NK-92 treated with Interleukin-12 subunit alpha and Interleukin-12 subunit beta, amount 100 ng/mL, for 24 hours (cell line): ENCODE measurements around the gene PSEN1.

Source experiments
- DNase-seq: peaks from one replicate; lab custom pipeline; 2025; lab: John Stamatoyannopoulos, UW

PSEN1 gene

GRCh38 chr14:73240816-73241480 is 104.6 kb downstream of the PSEN1 start:
- no peak for DNase-seq

- no peak for DNase-seq
Measured at GRCh38 chr14:73241481-73242165, 105.3 kb downstream of the PSEN1 start.

GRCh38 chr14:73242357-73242901 is 106.1 kb downstream of the PSEN1 start:
- DNase-seq = no peak

GRCh38 chr14:73243341-73243740 is 107.0 kb downstream of the PSEN1 start:
- no peak for DNase-seq

DNA sequence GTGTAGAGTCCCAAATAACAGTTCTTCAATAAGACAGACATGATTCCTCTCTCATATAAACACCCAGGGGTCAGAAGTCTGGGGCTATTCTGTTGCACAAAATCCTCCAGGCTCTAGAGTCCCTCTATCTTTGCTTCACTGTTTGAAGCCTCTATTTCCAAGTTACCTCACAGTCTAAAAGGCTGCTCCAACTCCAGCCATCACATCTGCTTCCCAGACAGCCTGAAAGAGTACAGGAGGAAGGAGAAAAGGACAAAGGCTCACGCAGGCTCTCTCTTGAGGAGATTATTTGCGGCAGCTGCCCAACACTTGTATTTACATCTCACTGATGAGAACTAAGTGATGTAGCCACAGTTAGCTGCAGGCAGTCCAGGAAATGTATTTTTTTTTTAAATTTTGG is 107.4 kb downstream of the PSEN1 start:
- DNase-seq = no peak

DNA sequence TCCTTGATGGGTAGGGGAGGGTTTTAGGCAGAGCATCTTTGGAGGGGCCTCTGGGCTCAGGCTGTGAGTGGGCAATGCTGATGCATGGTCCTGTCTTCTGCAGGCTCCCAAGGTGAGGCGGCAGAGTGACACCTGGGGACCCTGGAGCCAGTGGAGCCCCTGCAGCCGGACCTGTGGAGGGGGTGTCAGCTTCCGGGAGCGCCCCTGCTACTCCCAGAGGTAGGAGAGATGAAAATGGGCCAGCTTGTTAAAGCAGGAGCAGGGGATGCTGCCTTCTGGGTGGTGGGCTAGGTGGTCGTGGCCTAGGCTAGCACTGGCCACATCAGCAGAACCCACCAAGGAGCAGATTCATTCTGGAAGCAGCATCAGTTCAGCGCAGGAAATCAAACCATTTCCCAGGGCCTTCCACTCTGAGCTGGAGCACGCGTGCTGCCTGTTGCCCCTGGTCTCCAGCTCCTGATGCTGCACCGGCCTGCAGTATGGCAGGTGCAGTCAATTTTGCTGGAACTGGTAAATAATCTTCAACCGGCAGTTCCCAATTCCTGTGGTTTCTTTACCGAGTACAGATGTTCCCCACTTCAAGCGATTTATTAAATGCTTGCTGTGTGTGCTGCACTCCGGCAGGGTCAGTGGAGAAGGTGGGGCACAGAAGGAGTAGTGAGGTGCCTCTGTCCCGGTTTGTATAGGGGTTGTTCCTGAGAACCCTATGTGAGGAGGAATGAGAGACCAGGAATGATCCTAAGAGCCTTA is 108.4 kb downstream of the PSEN1 start:
- DNase-seq = no peak

GRCh38 chr14:73245480-73246325 is 109.4 kb downstream of the PSEN1 start:
- DNase-seq = no peak

GRCh38 chr14:73246387-73247150 is 110.3 kb downstream of the PSEN1 start:
- DNase-seq = no peak

GRCh38 chr14:73248108-73248868 is 112.0 kb downstream of the PSEN1 start:
- no peak for DNase-seq

DNA sequence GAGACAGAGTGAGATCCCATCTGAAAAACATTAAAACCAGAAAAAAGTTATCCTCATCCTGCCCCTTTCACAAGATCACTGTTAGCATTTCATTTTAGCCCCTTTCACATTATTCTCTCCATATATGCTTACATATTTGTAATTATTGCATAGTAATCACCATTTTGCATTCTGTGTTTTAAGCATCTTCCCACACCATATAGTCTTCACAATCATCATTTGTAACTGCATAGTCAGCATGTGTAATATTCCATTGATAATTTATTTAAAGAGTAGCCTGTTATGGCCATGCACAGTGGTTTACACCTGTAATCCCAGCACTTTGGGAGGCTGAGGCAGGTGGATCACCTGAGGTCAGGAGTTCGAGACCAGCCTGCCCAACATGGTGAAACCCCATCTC is 112.8 kb downstream of the PSEN1 start:
- no peak for DNase-seq

DNA sequence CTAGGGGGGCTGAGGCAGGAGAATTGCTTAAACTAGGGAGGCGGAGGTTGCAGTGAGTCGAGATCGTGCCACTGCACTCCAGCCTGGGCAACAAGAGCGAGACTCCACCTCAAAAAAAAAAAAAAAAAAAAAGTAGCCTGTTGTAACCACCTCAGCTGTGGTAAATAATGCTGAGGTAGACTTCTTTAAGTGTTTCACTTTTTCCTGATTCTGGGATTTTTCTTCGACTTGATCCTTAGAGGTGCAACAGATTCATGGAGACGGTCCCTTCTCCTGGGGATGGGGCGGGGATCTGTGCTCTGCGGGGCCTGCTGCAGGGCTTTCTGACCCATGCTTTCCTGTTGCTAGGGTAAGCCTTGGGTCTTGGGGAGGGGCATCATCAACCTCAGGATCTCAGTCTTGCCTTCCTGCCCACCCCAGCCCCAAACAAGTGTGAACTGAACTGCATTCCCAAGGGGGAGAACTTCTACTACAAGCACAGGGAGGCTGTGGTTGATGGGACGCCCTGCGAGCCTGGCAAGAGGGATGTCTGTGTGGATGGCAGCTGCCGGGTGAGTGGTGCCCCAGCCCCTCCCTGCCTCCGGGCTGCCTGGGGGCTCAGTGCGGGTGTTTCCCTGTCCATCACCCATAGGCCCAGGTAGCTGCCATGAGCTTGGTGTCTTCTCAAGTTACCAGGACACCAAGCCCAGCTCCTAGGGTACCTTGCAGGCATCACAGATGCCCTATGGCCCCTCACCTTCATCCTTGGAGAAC is 113.4 kb downstream of the PSEN1 start:
- no peak for DNase-seq

GRCh38 chr14:73250317-73250713 is 114.0 kb downstream of the PSEN1 start:
- DNase-seq = no peak

GRCh38 chr14:73250781-73251500 is 114.6 kb downstream of the PSEN1 start:
- DNase-seq = no peak

GRCh38 chr14:73251516-73252215 is 115.4 kb downstream of the PSEN1 start:
- no peak for DNase-seq

DNA sequence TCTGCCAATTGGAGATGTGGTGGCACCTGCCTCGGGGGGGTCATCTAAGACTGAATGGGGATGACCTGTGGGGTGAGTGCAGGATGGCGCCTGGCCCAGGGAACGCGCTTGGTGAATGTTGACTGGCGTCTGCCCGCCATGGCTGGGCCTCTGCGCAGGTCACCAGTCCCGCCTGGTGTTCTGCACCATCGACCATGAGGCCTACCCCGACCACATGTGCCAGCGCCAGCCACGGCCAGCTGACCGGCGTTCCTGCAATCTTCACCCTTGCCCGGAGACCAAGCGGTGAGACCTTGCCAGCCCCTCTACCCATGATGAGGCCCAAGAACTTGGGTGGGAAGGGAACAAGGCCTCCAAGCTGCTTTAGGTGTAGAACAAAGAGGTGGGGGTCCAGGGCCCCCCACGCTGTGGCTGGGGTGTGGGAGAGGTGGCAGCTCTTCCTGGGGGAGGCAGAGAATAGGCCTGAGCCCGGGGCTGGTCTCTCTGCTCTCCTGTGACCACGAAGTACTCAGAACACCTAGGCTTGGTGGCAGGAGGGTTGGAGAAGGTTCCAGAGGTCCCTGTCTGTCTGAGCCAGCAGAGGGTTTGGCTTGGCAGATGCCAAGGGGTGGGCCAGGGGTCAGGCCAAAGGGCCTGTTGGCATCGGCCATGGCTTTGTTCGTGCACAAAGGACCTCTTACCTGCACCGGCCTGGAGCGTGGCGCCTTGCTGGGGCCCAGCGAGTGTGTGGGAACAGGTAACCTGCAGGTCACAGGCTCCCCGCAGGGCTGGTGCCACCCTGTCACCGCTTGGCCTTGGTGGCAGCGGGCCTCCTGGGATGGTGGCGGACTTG is 116.4 kb downstream of the PSEN1 start:
- no peak for DNase-seq

GRCh38 chr14:73253323-73253610 is 117.0 kb downstream of the PSEN1 start:
- DNase-seq = no peak

DNA sequence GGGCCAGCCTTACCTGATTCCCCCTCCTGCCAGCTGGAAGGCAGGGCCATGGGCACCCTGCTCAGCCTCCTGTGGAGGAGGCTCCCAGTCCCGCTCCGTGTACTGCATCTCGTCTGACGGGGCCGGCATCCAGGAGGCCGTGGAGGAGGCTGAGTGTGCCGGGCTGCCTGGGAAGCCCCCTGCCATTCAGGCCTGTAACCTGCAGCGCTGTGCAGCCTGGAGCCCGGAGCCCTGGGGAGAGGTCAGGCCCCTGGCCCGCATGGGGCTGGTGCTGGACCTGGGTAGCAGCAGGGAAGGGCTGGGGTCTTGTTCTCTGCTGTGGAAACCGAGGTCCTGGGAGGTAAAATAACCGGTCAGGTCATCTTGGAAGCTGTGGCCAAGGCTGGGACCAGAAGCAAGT is 117.4 kb downstream of the PSEN1 start:
- DNase-seq = no peak
